Right lobe of liver (tissue), 6 donors: ENCODE results near the gene METTL26. TPM values are rescaled to one million over a fixed set of nuclear protein-coding genes. Genes with fewer than 3 reads are reported as not detected.

Experiments
- ATAC-seq, 4 donors: fragments of 200-7000 bp; cut with Tn5 transposase; one replicate each; pipeline ENCODE4 v1.9.1; 2020; ENCODE audit warnings: mild to moderate bottlenecking in 4 of 4, moderate library complexity in 4 of 4
- DNase-seq, 3 donors: peaks; one replicate each; pipeline ENCODE4 v3.0.0-alpha.2; 2020
- H3K27ac ChIP-seq, 3 donors: fragments of 200-600 bp; one replicate each; pipeline ENCODE4 v1.8.0; 2022
- H3K27me3 ChIP-seq, 2 donors: fragments of 200-600 bp; one replicate each; pipeline ENCODE4 v1.8.0; 2022
- H3K36me3 ChIP-seq, 4 donors: fragments of 200-600 bp; sonication (generic) in 1 of 4; one replicate each; pipeline versions ENCODE4 v1.5.1 to v1.8.0; 2017 to 2022; ENCODE audit warnings: control low read depth in 1 of 4
- H3K4me1 ChIP-seq, 4 donors: fragments of 200-600 bp; sonication (generic) in 1 of 4; one replicate each; pipeline versions ENCODE4 v1.5.1 to v1.8.0; 2017 to 2022; ENCODE audit warnings: control low read depth in 1 of 4
- H3K4me3 ChIP-seq, 3 donors: fragments of 200-600 bp; one replicate each; pipeline ENCODE4 v1.8.0; 2022
- H3K9me3 ChIP-seq, 4 donors: fragments of 200-600 bp; sonication (generic) in 1 of 4; one replicate each; pipeline versions ENCODE4 v1.5.1 to v1.8.0; 2017 to 2022; ENCODE audit warnings: control low read depth in 1 of 4
- POLR2A ChIP-seq: fragments of 450-650 bp; IDR thresholded peaks from one replicate; pipeline ENCODE4 v1.6.1; 2017; ENCODE audit warnings: antibody characterized with exemption, mild to moderate bottlenecking
- WGBS: methylation state at CpG from one replicate; pipeline ENCODE4 v1.1.6; 2018; ENCODE audit warnings: low coverage, low lambda C conversion rate; ENCODE audit not compliant: insufficient coverage; ENCODE audit errors: missing lambda C conversion rate; 5-methylcytosine and 5-hydroxymethylcytosine counted together
- intact Hi-C, 2 donors: fragments of 100-400 bp; cut with DNase I; formaldehyde crosslinking; loops; one replicate each; pipeline versions ENCODE4 v1.11.2 to v1.14.1; 2022
- total RNA-seq, 6 experiments: library from RNA; depleted of rRNA in 2 of 6; stranded (reverse); fragments of >200 nt in 2 of 6; fragmentation: NEBNext Ultra II Directional in 3 of 6; extraction: Animal tissue kit (Norgen Biotek cat#: 25700) in 3 of 6; gene quantifications; one replicate each; pipeline versions ENCODE4 v1.1.0 to v1.2.4, GENCODE V29; 2016 to 2023
- TF ChIP-seq, protein P1 (sequence below), 4 donors: fragments of 200-600 bp in 3 of 4; fragments of 450-650 bp in 1 of 4; IDR thresholded peaks; one replicate each; pipeline versions ENCODE4 v1.5.1 to v1.8.0; 2016 to 2022; ENCODE audit warnings: antibody characterized with exemption in 4 of 4, mild to moderate bottlenecking in 2 of 4
- donor health status: DM: no; HTN: yes; CAD: no.
- donor health status: DM: no; HTN: no; CAD: no.
- donor health status: DM: no; HTN: no; CAD: no.
- donor health status: DM: no; HTN: yes; CAD: no.
- donor health status: DM: no; HTN: yes; CAD: no.

The METTL26 gene
- total RNA-seq, 6 experiments from 2014 or later: 22.7 to 126 (median 32.6) TPM

DNA sequence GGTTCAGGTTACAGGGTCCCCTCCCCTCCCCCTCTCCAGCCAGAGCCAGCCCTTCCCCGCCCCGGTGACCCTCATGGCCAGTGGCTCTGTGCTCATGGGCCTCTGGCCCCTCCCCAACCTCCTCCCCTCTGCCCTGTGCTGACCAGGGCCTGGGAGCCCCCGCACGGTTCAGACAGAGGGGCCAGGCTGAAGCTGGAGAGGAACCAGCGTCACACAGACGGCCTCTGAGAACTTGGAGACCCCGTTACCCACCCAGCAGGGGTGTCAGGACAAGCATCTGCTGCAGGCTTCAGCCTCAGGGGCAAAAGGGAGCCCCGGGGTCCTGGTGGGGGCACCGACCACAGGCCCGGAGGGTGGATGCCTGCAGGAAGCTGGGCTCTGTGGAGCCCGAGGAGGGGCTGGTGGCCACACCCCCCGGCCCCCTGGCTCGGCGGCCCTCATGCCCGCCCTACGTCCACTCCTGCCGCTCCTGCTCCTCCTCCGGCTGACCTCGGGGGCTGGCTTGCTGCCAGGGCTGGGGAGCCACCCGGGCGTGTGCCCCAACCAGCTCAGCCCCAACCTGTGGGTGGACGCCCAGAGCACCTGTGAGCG is 5.2 kb downstream of the METTL26 start, which contains the start of gene WFIKKN1:
WFIKKN1 (plus strand) TSS at position 171 of the 591 bp plus-strand sequence; CDS start at position 440, 269 bp downstream.
- intact Hi-C loops: loop anchor here in 1 of 2 donors (10.0 kb wide), 1 partner anchor 46 kb away; no protein-coding TSS in a partner anchor
- Histone ChIP-seq H3K4me3 (no peak within 1 kb of the TSS), H3K4me1 (peaks cover 0 to 49% (median 27%) of the 10 kb centered on the region in 4 donors), H3K27me3 (no peaks in the 10 kb centered on the region), H3K27ac (peak within 1 kb of the TSS in 2 of 3 donors; percentile 44 to 70), H3K36me3 (peaks cover 0 to 3% (median 0%) of the 10 kb centered on the region in 4 donors), H3K9me3 (no peaks in the 10 kb centered on the region)
- DNase-seq: peak; percentile 58 to 72 (median 69)
- 10% methylated on average over 2 of the region's 23 CpGs for WGBS
- TF ChIP-seq POLR2A: no peak
- TF ChIP-seq, protein P1, sequence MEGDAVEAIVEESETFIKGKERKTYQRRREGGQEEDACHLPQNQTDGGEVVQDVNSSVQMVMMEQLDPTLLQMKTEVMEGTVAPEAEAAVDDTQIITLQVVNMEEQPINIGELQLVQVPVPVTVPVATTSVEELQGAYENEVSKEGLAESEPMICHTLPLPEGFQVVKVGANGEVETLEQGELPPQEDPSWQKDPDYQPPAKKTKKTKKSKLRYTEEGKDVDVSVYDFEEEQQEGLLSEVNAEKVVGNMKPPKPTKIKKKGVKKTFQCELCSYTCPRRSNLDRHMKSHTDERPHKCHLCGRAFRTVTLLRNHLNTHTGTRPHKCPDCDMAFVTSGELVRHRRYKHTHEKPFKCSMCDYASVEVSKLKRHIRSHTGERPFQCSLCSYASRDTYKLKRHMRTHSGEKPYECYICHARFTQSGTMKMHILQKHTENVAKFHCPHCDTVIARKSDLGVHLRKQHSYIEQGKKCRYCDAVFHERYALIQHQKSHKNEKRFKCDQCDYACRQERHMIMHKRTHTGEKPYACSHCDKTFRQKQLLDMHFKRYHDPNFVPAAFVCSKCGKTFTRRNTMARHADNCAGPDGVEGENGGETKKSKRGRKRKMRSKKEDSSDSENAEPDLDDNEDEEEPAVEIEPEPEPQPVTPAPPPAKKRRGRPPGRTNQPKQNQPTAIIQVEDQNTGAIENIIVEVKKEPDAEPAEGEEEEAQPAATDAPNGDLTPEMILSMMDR (IDR thresholded peaks at IDR 0.05): no peak
- peak; percentile 0 to 12 (median 4) for ATAC-seq

DNA sequence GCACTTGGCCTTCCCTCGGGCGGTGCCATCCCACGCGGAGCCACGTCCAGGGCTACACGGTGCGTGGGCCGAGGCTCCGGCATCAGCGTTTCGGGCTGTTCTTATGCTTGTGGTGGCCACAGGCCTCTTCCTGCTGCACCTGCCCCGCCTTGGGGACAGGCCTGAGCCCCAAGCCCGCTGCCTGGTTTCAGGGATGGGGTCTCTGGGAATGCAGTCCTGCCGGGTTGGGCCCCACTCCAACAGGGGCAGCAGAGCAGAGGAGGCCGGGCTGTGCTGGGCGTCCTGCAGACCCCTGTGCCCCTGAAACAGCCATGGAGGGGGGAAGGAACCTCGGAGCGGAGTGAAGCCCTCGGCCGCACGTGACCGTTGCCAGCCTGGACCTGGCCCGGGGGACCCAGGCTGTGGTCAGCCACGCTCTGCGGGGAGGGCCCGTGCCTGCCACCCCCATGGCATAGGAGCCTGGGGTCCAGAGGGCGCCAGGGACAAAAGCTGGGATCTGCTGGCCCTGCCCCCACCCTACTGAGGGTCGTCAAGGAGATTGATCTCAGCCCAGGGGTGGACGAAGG is 5.8 kb downstream of the METTL26 start:
- DNase-seq: peak in 1 of 3 donors; percentile 50
- intact Hi-C loops: loop anchor here in 1 of 2 donors (10.0 kb wide), 1 partner anchor 46 kb away; no protein-coding TSS in a partner anchor
- H3K36me3 ChIP-seq: peaks cover 0 to 8% (median 0%) of the 10 kb centered on the region in 4 donors
- peak overlapping the region in 2 of 3 donors; percentile 44 to 70 for H3K27ac ChIP-seq
- ATAC-seq: peak in 1 of 4 donors; percentile 1
- H3K27me3 ChIP-seq: no peaks in the 10 kb centered on the region
- H3K4me1 ChIP-seq: peaks cover 0 to 45% (median 27%) of the 10 kb centered on the region in 4 donors
- TF ChIP-seq POLR2A: no peak
- TF ChIP-seq, protein P1 (IDR thresholded peaks at IDR 0.05): no peak
- no peak overlapping the region for H3K4me3 ChIP-seq
- 33% methylated on average over 2 of the region's 29 CpGs for WGBS
- H3K9me3 ChIP-seq: no peaks in the 10 kb centered on the region

GRCh38 chr16:629833-630248 is 6.3 kb downstream of the METTL26 start:
- WGBS: 40% methylated on average over 1 of the region's 11 CpGs

DNA sequence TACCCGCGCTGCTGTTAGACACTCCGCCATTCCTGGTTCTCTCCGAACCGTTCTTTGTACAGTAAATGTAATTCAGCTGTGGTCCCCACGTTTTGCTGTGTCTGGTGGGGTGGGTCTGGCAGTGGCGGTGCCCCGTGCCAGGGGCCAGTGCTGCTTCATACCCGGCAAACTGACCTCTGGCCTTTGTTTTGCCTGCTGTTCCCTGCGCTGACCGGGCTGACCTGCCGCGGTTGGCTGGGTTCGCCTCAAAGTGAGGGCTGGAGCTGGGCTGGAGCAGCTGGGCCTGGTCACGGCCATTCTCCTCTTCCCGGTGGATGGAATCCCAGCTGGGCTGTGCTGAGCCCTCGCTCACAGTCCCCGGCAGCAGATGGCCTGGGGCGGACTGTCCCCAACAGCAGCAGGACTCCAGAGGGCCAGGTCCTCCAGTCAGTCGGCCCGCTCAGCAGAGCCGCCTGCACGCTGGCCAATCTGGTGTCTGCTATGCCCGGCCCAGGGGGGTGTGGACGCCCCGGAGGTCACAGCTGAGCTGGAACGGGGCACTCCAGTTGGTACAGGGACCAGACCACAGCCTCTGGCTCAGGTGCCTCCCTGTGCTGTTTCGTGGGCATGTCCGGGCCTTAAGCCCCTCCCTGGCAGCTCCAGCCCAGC is 6.8 kb downstream of the METTL26 start:
- WGBS: 42% methylated on average over 7 of the region's 29 CpGs
- ATAC-seq: peak; percentile 53 to 80 (median 75)
- Histone ChIP-seq H3K27me3 (no peaks in the 10 kb centered on the region), H3K27ac (peak overlapping the region in 2 of 3 donors; percentile 44 to 70), H3K36me3 (peaks cover 0 to 9% (median 0%) of the 10 kb centered on the region in 4 donors), H3K4me3 (no peak overlapping the region), H3K9me3 (no peaks in the 10 kb centered on the region), H3K4me1 (peaks cover 0 to 40% (median 27%) of the 10 kb centered on the region in 4 donors)
- DNase-seq: peak; percentile 72 to 90 (median 89)
- TF ChIP-seq, protein P1 (IDR thresholded peaks at IDR 0.05): no peak
- no peak for TF ChIP-seq POLR2A
- intact Hi-C loops: no loop called here

More at GRCh38 chr16:629833-630248, 6.3 kb downstream of the METTL26 start:
- Histone ChIP-seq H3K4me1 (peaks cover 0 to 41% (median 27%) of the 10 kb centered on the region in 4 donors), H3K27ac (peak overlapping the region in 2 of 3 donors; percentile 44 to 70), H3K4me3 (no peak overlapping the region), H3K9me3 (no peaks in the 10 kb centered on the region), H3K27me3 (no peaks in the 10 kb centered on the region), H3K36me3 (peaks cover 0 to 9% (median 0%) of the 10 kb centered on the region in 4 donors)
- ATAC-seq (no peak), DNase-seq (no peak)
- no peak for TF ChIP-seq POLR2A
- TF ChIP-seq, protein P1 (IDR thresholded peaks at IDR 0.05): no peak
- intact Hi-C loops: loop anchor here in 1 of 2 donors (10.0 kb wide), 1 partner anchor 45 kb away; no protein-coding TSS in a partner anchor
